M059J (cell line): ENCODE results near the gene MAGI1. TPM values are rescaled to one million over a fixed set of nuclear protein-coding genes. Genes with fewer than 3 reads are reported as not detected.
A peak's percentile ranks its signal among the peaks of the same experiment; 100 is the strongest.

ENCODE experiments used
- DNase-seq: peaks from one replicate; pipeline ENCODE4 v3.0.0-alpha.2; 2012; ENCODE audit warnings: low read depth
- total RNA-seq: library from RNA; depleted of rRNA; stranded (reverse); fragments of >200 nt; shearing (Covaris generic); gene quantifications from 2 replicates; pipeline ENCODE4 v1.2.3, GENCODE V29; 2014

MAGI1 gene
- total RNA-seq, 1 experiment from 2014 or later: 2.8 TPM

- DNase-seq: no peak
Observed at GRCh38 chr3:65671004-65671403, 367.7 kb downstream of the MAGI1 start.

GRCh38 chr3:65669163-65669875 lies 369.4 kb downstream of the MAGI1 start:
- peak; percentile 34 for DNase-seq

GRCh38 chr3:65667963-65668362 lies 370.8 kb downstream of the MAGI1 start:
- no peak for DNase-seq

- DNase-seq: peak; percentile 43
Observed at GRCh38 chr3:65666448-65667091, 372.1 kb downstream of the MAGI1 start.

DNA sequence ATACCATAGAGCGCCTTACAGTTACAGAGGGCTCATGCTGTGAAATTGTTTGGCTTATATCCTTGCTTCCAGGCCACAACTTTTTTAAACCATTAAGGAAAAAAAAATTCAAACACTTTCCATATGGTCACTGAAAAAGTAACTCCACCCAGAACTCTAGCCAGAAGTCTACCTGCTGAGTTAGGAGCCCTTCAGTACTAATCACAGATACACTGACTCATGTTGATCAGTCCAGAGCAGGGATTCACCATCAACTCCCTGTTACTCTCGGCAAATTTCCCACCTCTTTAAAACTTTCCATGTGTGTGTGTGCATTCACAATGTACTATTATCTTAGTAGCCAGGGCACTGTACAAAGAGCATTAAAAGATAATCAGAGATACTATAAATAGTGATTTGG lies 372.8 kb downstream of the MAGI1 start:
- no peak for DNase-seq

DNA sequence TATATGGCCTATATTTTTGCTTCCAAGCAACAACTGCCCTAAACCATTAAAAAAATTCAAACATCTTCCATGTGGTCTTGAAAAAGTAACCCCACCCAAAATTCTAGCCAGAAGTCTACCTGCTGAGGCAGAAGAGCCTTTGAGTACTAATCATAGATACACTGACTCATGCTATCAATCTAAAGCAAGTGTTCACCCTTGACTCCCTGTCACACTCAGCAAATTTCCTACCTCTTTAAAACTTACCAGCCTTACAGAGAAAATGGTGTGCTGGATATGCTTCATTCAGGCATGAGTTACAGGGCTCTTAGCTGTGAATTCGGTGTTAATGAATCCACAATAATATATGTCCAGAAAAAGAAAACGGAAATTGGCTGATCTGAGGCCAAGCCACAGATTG lies 373.8 kb downstream of the MAGI1 start:
- no peak for DNase-seq

GRCh38 chr3:65664446-65664845 lies 374.3 kb downstream of the MAGI1 start:
- no peak for DNase-seq

DNA sequence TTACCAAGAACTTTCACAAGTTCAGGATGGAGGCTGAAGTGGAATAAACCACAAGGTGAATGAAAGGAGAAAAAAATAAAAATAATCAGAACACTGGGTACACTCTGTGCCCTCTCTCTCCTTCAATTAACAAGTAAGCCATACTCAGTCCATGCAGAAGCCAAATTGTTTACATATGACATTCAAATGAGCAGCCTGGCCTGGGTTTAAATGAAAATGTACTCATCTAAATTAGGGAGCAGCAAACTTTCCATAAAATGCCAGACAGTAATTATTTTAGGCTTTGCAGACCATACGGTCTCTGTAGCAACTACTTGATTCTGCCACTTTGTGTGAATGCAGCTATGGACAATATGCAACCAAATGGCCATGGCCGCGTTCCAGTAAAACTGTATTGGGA lies 376.6 kb downstream of the MAGI1 start:
- DNase-seq: no peak

DNA sequence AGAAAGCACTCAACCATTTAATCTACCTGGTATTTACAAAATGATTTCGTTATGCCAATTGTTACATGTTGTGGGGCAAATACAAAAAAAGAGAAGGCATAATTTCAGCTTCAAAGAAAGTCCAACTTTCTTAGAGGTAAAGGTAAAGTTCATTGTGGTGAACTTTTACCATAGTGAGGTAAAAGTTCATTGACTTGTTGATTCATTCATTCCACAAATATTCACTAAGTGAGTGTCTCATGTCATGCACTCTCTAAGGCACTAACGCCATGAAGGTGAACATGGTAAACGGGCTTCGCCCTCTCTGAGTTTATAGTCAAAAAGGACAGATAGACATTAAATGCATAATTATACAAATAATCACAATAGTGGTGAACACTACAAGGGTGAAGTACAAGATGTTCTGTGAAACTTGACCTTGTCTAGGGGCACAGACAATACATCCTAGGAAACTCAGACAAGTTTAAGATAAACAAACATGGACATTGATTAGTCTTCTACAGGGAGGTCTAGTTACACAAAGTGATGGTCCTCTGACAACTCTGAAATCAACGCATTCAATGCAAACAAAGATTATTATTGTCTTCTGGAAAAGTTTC lies 378.6 kb downstream of the MAGI1 start:
- DNase-seq: peak; percentile 12

DNA sequence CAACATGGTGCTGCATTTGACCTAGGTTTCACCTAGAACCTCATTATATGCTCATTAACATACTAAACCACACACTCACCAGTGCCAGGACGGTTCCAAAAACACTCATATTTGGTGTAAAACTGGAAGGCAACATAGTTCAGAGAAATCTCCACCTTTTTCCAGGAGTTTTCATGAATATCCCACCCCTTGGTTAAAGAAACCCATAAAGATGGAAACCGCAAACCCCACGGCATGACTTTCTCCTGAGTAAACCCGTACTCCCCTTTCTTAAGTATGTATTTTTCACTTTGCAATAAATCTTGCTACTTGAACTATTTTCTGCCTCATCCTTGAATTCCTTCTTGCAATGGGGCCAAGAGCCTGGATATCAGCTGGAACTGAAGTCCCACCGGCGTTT lies 379.3 kb downstream of the MAGI1 start:
- DNase-seq: peak; percentile 60

- DNase-seq: no peak
Observed at GRCh38 chr3:65658401-65658800, 380.3 kb downstream of the MAGI1 start.

DNA sequence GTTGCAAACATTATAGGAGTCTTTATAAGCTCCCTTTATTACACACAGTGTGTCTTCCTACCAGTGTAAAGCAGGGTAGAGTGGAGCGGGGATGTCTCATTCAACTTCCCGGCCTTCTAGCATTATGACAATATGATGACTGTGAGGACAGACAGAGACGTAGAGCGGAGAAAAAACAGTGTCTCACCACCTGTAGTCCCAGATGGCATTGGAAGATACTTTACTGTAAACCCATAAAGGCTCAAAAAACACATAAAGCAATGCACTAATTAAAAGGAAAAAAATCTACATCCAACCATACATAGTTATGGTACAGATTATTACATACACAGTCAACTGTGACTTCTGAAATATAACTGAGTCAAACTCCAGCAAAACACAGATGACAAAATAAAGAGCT lies 383.7 kb downstream of the MAGI1 start:
- no peak for DNase-seq

GRCh38 chr3:65653731-65654130 lies 385.0 kb downstream of the MAGI1 start:
- DNase-seq: no peak

- no peak for DNase-seq
Observed at GRCh38 chr3:65650247-65650646, 388.5 kb downstream of the MAGI1 start.

DNA sequence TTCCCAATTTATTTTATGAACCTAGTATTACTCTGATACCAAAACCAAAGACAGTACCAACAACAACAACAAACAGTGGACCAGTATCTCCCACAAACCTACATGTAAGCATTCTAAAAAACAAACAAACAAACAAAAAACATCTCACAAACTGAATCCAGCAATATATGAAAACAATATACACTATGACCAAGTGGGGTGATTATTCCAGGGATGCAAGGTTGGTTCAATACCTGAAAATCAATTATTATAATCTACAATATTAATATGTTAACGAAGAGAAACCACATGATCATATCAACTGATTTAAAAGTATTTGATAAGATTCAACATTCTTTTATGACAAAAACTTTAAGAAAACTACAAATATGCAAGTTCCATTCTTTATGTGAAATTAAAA lies 391.3 kb downstream of the MAGI1 start:
- no peak for DNase-seq

- no peak for DNase-seq
Observed at GRCh38 chr3:65642883-65643282, 395.8 kb downstream of the MAGI1 start.

DNA sequence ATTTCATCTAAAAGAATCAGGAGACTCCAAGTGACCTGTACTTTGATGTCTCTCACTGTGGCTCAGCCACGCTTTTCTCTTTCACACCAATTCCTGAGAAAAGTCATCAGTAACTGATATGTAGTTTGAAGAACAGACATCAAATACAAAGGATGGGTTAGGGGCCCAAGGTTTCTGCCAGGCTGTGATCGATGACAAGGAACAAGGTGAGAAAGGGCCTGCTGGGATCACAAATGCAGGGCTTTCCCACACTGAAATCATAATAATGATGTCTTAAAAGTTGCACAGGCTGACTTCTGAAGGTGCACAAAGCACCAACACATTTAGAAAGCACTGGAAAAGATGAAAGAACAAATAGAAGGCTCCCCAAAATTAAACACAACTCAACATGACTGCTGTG lies 396.9 kb downstream of the MAGI1 start:
- DNase-seq: no peak

DNA sequence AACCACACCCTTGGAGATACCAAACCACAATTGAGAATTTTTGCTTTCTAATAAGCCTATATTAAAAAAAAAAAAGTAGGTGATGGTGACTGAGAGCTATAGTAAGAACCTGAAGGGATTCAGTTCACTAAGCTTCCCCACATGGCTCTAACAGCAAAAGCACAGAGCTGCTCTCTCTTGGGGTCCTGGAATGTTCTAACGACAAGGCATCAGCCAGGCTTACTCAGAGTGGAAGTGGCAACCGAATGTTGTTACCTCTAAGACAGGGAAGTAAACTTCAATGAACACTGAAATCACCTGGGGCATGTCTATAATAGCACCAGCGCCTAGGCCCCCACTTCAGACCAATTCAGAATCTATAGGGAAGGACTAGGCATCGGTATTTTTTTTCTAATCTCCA lies 397.7 kb downstream of the MAGI1 start:
- no peak for DNase-seq

GRCh38 chr3:65639444-65639843 lies 399.3 kb downstream of the MAGI1 start:
- DNase-seq: no peak

DNA sequence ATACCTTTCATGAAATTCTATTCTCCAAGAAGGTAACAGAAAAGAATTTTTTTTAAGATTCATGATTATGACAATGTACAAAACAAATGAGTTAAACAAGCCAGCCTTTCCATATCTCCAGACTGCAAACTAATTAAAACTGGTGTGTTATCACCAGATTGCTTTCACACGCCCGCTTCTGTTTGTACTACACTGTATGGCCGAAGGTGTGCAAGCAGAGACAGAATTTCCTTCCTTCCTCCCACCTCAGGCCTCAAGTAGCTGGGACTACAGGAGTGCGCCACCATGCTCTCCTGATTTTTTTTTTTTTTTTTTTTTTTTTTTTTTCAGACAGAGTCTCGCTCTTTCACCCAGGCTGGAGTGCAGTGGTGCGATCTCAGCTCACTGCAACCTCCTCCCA lies 400.4 kb downstream of the MAGI1 start:
- DNase-seq: no peak

- no peak for DNase-seq
Observed at GRCh38 chr3:65636326-65636725, 402.4 kb downstream of the MAGI1 start.

- no peak for DNase-seq
Observed at GRCh38 chr3:65635657-65636056, 403.1 kb downstream of the MAGI1 start.

DNA sequence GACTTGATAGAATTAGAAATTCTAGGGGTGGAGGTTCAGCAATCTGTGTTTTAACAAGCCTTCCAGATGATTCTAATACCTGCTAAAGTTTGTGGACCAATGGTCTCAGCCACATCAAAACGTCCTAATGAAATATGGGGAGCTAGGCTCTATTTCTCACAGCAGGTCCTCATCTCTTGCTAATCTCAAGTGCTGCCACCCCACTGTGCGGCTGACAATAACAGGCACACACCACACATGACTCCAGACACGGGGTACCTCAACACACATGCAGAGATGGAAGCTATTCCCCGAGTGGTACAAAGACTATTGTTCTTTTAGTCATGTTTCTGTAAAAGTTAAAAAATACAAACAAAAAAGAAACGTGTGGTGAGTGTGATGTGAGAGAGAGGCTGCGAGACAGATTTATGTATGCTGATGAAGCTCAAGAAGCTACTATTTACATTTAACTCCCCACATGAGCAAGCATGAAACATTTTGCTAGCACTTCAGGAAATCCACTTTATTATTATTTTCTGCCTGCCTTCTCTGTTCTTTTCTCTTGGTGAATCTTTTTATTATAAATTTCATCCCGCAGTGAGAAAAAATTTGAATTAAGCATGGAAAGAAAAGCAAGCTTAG lies 405.6 kb downstream of the MAGI1 start:
- no peak for DNase-seq
